Measurements from ENCODE around the gene LNX1.

GRCh38 chr4:53548662-53549061 lies 42.6 kb downstream of the LNX1 start:
- no peak for TF ChIP-seq EZH2 (IDR thresholded peaks at IDR 0.05; ENCODE audit: low read length)
- no peak for TF ChIP-seq CTCF (optimal IDR thresholded peaks at IDR 0.05 in 1 of 3, IDR thresholded peaks at IDR 0.05 in 1 of 3, conservative IDR thresholded peaks at IDR 0.05 in 1 of 3; ENCODE audit: extremely low read depth in 1 of 3, insufficient read depth in 2 of 3, low read length in 3 of 3)
